Measurements from ENCODE around the gene SGCG.

- TF ChIP-seq POLR2A (IDR thresholded peaks at IDR 0.05), result no peak
- TF ChIP-seq, protein P1, sequence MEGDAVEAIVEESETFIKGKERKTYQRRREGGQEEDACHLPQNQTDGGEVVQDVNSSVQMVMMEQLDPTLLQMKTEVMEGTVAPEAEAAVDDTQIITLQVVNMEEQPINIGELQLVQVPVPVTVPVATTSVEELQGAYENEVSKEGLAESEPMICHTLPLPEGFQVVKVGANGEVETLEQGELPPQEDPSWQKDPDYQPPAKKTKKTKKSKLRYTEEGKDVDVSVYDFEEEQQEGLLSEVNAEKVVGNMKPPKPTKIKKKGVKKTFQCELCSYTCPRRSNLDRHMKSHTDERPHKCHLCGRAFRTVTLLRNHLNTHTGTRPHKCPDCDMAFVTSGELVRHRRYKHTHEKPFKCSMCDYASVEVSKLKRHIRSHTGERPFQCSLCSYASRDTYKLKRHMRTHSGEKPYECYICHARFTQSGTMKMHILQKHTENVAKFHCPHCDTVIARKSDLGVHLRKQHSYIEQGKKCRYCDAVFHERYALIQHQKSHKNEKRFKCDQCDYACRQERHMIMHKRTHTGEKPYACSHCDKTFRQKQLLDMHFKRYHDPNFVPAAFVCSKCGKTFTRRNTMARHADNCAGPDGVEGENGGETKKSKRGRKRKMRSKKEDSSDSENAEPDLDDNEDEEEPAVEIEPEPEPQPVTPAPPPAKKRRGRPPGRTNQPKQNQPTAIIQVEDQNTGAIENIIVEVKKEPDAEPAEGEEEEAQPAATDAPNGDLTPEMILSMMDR (IDR thresholded peaks at IDR 0.05), result no peak
These were observed 187.1 kb downstream of the SGCG start for GRCh38 chr13:23367907-23368306.

Measured in thyroid gland (tissue), 4 donors.